ENCODE data around the gene GATAD2B. TPM values are rescaled to one million over a fixed set of nuclear protein-coding genes. Genes with fewer than 3 reads are reported as not detected.

GATAD2B gene
- total and polyA plus RNA-seq, 2 donors (not counting 3 experiments of a cell fraction or from before 2014, with no cell fraction given), result 8.5 to 46.3 TPM

- dilution Hi-C loops (cut with MboI; ENCODE audit: extremely low pct_ligation_motif_present, low sequenced_read_pairs) (no loop called here), intact Hi-C loops (cut with micrococcal nuclease) (loop anchor here (1.0 kb wide), 1 partner anchor 211 kb away; the partner anchor contains the start of gene RAB13)
- DNase-seq (ENCODE audit: low read depth, low spot score), result peak; percentile 58
- Histone ChIP-seq H3K9me1 (replicated peaks; ENCODE audit: control insufficient read depth, extremely low read depth, insufficient read depth, low read length) (no peaks in the 10 kb centered on the region), H3K4me1 (ENCODE audit: control insufficient read depth, extremely low read depth, insufficient read depth, low read length) (peaks cover 54% of the 10 kb centered on the region), H3K79me2 (ENCODE audit: control insufficient read depth, insufficient read depth, low read length) (no peaks in the 10 kb centered on the region), H3K27me3 (ENCODE audit: control insufficient read depth in 2 of 2, insufficient read depth in 2 of 2, low read length in 2 of 2) (no peaks in the 10 kb centered on the region), H3K4me2 (ENCODE audit: insufficient read depth, low read length) (peak overlapping the region; percentile 83), H3K9me3 (replicated peaks; ENCODE audit: control insufficient read depth, insufficient read depth, low read length) (no peaks in the 10 kb centered on the region), H3K27ac (ENCODE audit: insufficient read depth, low read depth, low read length) (no peak overlapping the region), H4K20me1 (replicated peaks; ENCODE audit: control insufficient read depth, extremely low read depth, insufficient read depth, low read length) (no peaks in the 10 kb centered on the region), H3K9ac (replicated peaks; ENCODE audit: extremely low read depth, insufficient read depth, low read length) (no peak overlapping the region), H3K4me3 (replicated peaks in 1 of 3; ENCODE audit: insufficient read depth in 1 of 3, low read depth in 1 of 3, low read length in 3 of 3) (peak overlapping the region; percentile 25 to 63 (median 49)), H3K36me3 (ENCODE audit: control insufficient read depth in 2 of 2, extremely low read depth in 1 of 2, insufficient read depth in 2 of 2, low read length in 2 of 2) (peaks cover 0 to 7% of the 10 kb centered on the region in 2 experiments), H2AFZ (ENCODE audit: low read depth, low read length) (peak overlapping the region; percentile 57)
- no TSS peak for BruUV-seq (replicated peaks)
- CTCF ChIA-PET, result interaction anchor here (0.8 to 1.8 kb wide), 7 partner anchors 8 to 212 kb away, joined by 3 to 8 read pairs (median 3); partner anchors contain the start of genes NPR1 and RAB13
- TF ChIP-seq POLR2A (IDR thresholded peaks at IDR 0.05; ENCODE audit: low read depth, low read length) (no peak), FOS (IDR thresholded peaks at IDR 0.05; ENCODE audit: borderline replicate concordance, insufficient read depth, low read length) (no peak), CTCF (IDR thresholded peaks at IDR 0.05; ENCODE audit: extremely low read depth in 1 of 2, insufficient read depth in 1 of 2, low read depth in 1 of 2, low read length in 2 of 2) (no peak), GATA2 (IDR thresholded peaks at IDR 0.05; ENCODE audit: insufficient read depth, insufficient read length, low read depth, low read length) (no peak)
- peak; percentile 44 for FAIRE-seq
- POLR2A ChIA-PET, result interaction anchor here (1.0 kb wide), 1 partner anchor 8 kb away, joined by 4 read pairs; no protein-coding TSS in a partner anchor
These were observed 147.1 kb downstream of the GATAD2B start for GRCh38 chr1:153775458-153776327.

Measured in endothelial cell of umbilical vein (primary cell).